Smooth muscle cell of the umbilical artery (primary cell): ENCODE data around the gene OR11G2. TPM values are rescaled to one million over a fixed set of nuclear protein-coding genes. Genes with fewer than 3 reads are reported as not detected.

Experiments used
- total RNA-seq: library from RNA; depleted of rRNA; stranded (reverse); fragments of >200 nt; gene quantifications from 2 replicates; pipeline ENCODE4 v1.2.3, GENCODE V29; 2014

The OR11G2 gene, protein sequence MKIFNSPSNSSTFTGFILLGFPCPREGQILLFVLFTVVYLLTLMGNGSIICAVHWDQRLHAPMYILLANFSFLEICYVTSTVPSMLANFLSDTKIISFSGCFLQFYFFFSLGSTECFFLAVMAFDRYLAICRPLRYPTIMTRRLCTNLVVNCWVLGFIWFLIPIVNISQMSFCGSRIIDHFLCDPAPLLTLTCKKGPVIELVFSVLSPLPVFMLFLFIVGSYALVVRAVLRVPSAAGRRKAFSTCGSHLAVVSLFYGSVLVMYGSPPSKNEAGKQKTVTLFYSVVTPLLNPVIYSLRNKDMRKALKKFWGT
- not detected in 2 replicates for total RNA-seq

DNA sequence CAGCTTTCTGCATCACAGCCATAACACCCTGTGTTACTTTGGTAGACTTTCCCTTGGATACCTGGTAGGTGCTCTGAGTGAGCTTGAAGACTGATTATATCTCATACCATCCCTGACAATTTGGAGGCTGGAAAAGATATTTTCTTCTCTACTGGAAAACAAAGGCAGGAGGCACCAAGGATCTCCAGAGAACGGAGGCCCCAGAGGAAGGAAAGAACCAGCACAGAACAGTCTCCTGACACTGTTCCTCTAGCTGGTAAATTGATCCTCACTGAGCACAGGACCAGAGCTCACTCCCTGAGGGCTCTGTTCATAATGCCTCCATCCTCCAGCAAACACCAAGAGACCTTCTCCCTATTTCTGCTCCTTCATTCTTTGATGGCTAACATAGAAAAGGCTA is at the start of gene OR11G2:
Gene OR11G2, plus strand, starts transcription at position 301 of the 400 bp plus-strand sequence. CDS start 6,542 bp downstream, outside the sequence.

DNA sequence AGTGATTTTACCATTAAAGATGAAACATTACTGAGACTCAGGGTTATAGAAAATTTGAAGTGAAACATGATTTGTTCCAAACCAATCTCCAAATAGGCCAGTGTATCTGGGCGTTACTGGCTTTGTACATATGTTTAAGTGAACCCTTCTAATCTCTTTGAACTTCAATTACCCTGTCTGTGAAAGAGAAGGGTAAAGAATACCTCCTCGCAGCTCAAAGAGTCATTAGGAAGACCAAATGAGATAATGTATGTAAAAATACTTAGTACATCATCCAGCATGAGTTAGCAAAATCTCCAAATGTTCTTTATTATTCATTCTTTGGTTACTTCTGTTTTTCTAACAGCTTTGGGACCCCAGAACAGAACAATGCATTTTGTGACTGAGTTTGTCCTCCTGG is 32.7 kb downstream of the OR11G2 start, which contains the start of gene OR11H6:
Gene OR11H6, plus strand, starts transcription at position 301 of the 400 bp plus-strand sequence. Its CDS starts 0 bp downstream, at position 301.

DNA sequence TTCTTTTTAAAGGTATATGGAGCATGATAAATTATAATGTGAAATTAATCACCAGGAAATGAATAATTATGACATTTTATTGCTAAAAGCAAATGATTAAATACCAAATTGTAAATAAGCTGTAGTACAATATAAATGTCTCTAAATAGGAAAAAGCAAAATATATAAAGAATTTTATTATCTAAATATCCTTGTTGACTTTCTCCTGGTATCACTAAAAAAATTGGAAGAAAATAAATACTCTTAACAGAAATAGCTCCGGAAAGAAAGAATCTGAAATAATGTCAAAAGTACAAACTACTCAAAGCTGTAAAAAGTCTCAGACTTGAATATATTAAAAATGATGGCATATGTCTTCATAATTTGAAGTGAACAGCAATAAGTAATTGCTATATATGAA is 38.0 kb downstream of the OR11G2 start, which contains the start of gene OR11H7:
Gene OR11H7, plus strand, starts transcription at position 301 of the 400 bp plus-strand sequence.

Other genes starting within 250 kb of the OR11G2 start
- not detected in 2 replicates for gene OR4K15, start 215.3 kb upstream of the OR11G2 start, total RNA-seq
- gene OR4Q2, start 188.7 kb upstream of the OR11G2 start, total RNA-seq: not detected in 2 replicates
- not detected in 2 replicates for gene OR4K14, start 171.6 kb upstream of the OR11G2 start, total RNA-seq
- gene OR4K13, start 154.9 kb upstream of the OR11G2 start, total RNA-seq: not detected in 2 replicates
- gene OR4L1, start 130.9 kb upstream of the OR11G2 start, total RNA-seq: not detected in 2 replicates
- gene OR4K17, start 80.2 kb upstream of the OR11G2 start, total RNA-seq: not detected in 2 replicates
- not detected in 2 replicates for gene OR4N5, start 52.1 kb upstream of the OR11G2 start, total RNA-seq
- gene OR11H6, start 32.8 kb downstream of the OR11G2 start, total RNA-seq: not detected in 2 replicates
- not detected in 2 replicates for gene OR11H7, start 38.1 kb downstream of the OR11G2 start, total RNA-seq
- not detected in 2 replicates for gene OR11H4, start 48.4 kb downstream of the OR11G2 start, total RNA-seq
- gene TTC5, start 115.1 kb downstream of the OR11G2 start, total RNA-seq: 32.5 and 34.7 TPM in 2 replicates
- 42.1 and 53.4 TPM in 2 replicates for gene CCNB1IP1, start 142.4 kb downstream of the OR11G2 start, total RNA-seq
- 7.4 and 11.0 TPM in 2 replicates for gene PARP2, start 152.7 kb downstream of the OR11G2 start, total RNA-seq
- gene TEP1, start 222.6 kb downstream of the OR11G2 start, total RNA-seq: 17.8 and 32.6 TPM in 2 replicates
- under 0.01 and 0.05 TPM in 2 replicates for gene KLHL33, start 245.3 kb downstream of the OR11G2 start, total RNA-seq